ENCODE measurements around the gene DHX57.
A peak's percentile ranks its signal among the peaks of the same experiment; 100 is the strongest.
"Not testable (repeated sequence)": the region's sequence is repeated elsewhere in the genome, so short reads cannot be mapped to it uniquely, and the experiment has no call there.

DHX57 gene

DNA sequence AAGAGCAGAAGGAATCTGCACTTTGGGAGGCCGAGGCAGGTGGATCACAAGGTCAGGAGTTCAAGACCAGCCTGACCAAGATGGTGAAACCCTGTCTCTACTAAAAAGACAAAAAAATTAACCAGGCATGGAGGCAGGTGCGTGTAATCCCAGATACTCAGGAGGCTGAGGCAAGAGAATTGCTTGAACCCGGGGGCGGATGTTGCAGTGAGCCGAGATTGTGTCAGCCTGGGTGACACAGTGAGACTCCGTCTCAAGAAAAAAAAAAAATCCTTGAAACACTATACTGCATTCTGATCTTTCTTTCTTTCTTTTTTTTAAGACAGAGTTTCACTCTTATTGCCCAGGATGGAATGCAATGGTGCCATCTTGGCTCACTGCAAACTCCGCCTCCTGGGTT lies 80.7 kb downstream of the DHX57 start:
- FAIRE-seq: not testable (repeated sequence)

DNA sequence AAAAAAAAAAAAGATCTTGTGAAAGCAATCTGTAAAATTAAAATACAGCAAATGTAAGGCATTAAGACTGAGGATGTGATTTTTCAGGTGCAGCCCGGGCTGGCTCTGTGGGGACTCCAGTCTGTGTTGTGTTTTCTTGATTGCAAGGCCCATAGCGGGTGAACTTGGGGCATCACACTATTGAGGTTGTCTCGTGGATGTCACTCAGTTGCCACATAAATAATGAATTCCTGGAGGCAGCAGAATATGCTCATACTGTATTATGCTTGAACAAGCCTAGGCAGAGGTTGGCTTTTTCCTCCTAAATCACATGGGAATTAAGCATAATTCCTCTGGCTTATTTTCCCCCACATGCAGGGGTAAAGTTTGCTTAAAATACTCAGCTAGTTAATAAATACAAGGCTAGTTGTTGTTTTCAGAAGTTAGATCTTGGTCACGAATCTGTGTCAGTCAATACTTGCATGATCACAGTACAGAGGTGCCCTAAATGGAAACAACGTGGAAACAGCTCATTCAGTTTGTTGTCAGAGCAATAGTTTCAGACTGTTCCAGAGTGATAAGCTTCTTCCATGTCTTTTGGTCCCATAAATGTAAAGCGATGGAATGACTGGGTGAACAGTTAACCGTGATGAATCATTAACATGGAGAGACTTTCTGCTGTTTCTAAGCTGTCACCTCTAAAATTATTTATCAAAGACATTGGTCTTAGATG lies 81.3 kb downstream of the DHX57 start:
- no peak for FAIRE-seq

DNA sequence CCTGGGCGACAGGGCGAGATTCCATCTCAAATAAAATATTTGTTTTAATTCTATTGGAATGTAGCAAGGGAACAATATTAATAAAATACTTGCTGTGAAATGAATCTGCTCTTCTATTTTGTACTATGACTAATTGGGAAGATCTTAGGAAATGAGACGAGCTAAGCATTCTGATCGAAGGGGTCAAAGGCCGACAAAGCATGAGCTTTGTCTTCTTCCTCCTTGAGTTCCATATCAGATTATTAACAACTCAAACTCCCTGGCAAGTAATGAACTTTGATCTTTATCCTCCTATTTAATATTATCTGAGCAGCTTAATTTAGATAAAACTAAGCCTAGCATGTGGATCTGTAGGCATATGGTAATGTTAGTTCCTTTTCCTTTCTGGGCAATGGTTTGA lies 82.2 kb downstream of the DHX57 start:
- FAIRE-seq: no peak

DNA sequence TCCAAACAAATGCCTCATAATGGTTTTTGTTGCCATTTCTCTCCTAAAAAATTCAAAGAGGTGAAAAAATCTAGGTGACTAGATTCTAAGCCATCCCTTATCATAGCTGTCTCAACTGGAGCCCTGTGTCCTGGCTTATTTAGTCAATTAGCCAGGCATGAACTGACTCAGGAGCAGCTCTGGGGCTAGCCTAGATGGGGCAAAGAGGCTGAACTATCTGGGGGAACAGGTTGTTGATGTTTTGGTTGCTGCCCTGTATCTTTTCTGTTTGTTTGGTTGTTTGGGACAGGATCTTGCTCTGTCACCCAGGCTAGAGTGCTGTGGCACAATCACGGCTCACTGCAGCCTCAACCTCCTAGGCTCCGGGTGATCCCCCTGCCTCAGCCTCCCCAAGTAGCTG lies 83.0 kb downstream of the DHX57 start:
- FAIRE-seq: no peak

DNA sequence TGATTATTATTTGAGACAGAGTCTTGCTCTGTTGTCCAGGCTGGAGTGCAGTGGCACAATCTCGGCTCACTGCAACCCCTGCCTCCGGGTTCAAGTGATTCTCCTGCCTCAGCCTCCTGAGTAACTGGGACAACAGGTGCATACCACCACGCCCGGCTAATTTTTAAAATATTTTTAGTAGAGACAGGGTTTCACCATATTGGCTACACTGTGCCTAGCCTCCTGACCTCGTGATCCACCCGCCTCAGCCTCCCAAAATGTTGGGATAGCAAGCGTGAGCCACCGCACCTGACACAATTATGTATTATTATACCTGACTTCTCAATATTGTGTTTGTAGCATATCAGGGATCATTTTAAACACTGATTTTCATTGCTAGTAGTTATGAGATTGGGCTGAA lies 83.4 kb downstream of the DHX57 start:
- not testable (repeated sequence) for FAIRE-seq

DNA sequence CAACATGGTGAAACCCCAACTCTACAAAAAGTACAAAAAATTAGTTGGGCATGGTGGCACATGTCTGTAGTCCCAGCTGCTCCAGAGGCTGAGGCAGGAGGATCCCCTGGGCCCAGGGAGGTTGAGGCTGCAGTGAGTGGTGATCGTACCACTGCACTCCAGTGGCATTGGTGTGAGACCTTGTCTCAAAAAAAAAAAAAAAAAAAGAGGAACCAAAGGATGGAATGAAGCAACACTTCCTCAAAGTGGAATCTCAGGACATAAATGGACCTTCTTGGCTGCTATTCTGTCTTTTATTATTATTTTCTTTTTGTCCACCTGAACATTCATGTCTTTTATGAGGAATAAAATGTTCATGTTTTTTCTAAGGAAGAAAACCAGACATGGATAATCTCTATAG lies 84.0 kb downstream of the DHX57 start:
- FAIRE-seq: no peak

DNA sequence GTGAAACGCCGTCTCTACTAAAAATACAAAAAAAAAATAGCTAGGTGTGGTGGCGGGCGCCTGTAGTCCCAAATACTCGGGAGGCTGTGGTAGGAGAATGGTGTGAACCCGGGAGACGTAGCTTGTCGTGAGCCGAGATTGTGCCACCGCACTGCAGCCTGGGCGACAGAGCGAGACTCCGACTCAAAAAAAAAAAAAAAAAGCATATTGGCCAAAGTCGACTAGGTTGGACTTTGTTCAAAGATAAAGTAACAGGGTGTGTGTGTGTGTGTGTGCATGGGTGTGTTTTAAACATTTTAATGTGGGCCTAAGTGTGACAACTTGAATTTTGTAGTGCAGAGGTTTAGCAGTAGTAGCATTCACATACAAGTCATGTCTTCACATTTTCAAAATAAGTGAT lies 86.0 kb downstream of the DHX57 start:
- no peak for FAIRE-seq

DNA sequence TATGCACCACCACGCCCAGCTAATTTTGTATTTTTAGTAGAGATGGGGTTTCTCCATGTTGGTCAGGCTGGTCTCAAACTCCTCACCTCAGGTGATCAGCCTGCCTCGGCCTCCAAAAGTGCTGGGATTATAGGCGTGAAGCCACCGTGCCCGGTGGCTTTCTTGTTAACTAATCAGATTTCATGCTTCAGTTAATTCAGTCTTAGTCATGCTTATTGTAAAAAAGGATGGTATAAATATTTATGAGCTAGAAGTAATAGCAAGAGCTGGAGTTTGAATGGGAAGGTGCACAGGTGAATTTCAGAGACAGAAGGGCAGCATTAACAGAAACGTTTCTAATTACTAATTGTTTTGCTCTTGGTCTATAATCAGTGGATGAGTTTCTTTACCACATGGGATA lies 87.4 kb downstream of the DHX57 start:
- no peak for FAIRE-seq

DNA sequence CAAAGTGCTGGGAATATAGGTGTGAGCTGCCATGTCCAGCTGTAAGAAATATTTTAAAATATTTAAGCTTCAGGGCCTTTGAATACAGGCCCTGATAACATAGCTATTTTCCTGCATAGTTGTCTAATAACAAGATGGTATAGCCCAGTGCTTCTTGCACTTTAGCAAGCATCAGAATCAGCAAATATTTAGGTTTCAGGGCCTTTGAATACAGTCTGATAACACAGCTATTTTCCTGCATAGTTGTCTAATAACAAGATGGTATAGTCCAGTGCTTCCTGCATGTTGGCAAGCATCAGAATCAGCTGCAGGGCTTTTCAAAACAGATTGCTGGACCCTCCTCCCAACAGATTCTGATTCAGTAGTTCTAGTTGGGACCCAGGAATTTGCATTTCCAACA lies 92.1 kb downstream of the DHX57 start:
- FAIRE-seq: no peak

DNA sequence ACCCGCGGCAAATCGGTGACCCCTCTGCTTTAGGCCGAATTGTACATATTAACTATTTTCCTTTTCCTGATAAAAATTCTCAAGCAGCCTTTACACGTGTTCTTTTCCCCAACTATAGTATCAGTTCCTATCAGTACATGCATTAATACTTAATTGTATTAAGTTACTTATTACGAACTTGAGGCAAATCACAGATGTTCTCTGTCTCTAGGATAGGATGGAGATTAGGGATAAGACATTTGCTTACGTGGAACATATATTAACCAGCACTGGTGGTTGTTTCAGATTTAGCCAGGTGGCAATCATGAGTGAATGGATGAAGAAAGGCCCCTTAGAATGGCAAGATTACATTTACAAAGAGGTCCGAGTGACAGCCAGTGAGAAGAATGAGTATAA lies 97.0 kb downstream of the DHX57 start:
- FAIRE-seq: no peak

DNA sequence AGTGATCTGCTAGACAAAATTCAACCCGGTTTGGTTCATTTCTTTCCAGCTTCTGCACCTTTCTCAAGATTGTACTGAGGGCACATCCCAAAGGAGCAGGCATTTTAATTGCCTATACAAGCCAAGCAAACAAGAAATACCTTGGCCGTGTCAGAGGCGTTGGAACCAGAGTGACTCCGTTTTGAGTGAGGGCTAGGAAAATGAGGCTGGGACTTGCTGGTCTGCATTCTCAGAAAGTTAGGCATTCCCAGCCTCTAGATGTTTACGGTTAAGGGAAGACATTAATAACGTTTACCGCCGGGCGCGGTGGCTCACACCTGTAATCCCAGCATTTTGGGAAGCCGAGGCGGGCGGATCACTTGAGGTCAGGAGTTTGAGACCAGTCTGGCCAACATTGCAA lies 99.2 kb downstream of the DHX57 start:
- FAIRE-seq: no peak

DNA sequence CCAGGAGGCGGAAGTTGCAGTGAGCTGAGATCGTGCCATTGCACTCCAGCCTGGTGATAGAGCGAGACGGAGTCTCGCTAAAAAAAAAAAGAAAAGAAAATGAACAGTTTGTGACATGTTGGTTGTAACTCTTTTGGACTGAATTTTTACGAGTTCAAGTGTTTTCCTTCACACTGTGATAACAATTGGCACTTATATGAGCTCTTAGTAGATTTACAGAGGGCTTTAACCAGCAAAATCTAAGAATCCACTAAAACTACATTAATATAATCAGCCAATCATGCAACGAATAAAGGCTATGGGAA lies 99.9 kb downstream of the DHX57 start:
- no peak for FAIRE-seq

DNA sequence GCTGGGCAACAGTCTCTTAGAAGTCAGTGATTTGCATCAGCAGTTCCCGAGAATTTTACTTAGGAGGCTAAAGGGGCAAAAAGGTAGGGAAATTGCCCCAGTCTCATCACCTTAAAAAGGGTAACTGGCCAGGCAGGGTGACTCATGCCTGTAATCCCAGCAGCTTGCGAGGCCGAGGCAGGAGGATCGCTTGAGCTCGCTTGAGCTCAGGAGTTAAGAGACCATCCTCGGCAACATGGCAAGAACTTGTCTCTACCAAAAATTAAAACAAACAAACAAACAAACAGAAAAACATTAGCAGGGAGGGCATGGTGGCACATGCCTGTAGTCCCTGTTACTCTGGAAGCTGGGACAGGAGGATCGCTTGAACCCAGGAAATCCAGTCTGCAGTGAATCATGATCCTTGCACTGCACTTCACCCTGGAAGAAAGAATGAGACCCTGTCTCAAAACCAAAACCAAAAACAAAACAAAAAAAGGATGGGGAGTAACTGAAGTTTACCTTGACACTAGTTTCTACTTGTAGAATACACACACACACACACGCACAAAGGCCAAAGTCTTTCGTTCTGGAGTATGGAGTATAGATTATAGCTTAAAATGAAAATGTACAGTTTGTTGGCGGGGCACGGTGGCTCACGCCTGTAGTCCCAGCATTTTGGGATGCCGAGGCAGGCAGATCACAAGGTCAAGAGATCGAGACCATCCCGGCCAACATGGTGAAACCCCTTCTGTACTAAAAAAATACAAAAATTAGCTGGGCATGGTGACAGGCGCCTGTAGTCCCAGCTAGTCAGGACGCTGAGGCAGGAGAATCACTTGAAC lies 100.4 kb downstream of the DHX57 start:
- FAIRE-seq: no peak

DNA sequence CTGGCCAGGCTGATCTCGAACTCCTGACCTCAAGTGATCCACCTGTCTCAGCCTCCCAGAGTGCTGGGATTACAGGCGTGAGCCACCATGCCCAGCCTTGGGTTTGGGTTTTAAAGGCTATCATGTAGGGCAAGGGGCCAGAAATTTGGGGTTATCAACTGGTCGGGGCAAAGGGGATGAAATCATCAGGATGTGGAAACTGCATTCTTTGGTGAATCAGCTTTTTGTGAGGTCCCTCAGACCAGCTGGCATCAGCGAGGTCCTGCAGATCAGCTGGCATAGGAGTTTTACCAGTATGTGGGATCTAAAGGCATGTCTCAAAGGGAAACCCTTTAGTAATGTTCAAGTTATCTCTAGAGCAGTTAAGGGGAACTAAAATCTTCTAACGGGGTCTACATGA lies 104.1 kb downstream of the DHX57 start:
- no peak for FAIRE-seq

DNA sequence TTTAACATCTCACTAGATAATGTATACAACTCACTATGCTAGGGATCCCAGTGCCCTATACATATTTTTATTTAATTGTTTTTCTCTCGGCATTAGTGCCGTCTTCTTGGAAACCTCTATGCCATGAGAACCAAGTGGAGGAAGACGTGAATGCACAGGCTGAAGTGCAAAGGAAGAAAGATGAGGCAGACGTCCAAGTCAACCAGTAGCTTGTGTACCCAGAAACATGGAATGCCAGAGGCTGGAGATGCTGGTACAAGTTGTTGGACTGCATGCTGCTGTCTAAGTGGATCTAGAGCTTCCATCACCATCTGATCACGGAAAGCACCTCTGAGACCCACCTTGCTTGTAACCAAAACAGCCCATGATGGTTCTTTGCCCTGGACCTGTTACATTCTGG lies 110.2 kb downstream of the DHX57 start:
- no peak for FAIRE-seq

DNA sequence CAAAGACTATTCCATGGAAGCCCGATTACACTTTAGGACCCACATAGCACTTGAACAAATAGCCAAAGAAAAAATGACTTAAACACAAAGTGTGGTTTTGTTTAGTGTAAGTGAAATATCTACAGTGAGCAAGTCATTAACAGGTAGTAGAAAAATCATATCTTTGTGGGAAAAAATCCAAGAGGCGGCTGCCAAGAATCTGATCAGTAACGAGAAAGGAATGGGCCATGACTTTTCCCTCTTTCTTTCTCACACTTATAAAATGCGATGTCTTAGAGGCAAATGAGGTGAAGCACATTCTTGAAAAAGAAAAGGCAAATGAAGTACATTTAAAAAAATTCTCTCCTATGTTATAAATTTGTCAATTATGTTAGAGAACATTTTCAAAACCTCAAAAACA lies 110.6 kb downstream of the DHX57 start:
- FAIRE-seq: no peak

DNA sequence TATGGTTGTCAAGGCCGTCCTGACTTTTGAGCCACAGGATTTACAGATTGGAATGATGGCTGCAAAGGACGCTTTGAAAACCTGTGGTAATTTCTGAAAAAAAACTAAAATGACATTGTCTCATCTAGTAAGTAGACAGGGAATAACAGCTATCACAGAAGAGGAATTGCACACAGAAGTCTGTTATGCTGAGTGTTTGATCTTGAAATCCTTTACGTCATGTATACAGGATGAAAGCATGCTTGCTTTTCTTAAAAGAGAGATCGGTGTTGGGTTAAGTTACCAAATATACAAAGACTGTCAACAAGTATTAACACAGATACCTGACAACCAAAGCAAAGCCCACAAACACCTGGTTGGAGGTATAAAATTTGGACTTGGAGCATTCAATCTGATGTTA lies 112.0 kb downstream of the DHX57 start:
- FAIRE-seq: no peak

DNA sequence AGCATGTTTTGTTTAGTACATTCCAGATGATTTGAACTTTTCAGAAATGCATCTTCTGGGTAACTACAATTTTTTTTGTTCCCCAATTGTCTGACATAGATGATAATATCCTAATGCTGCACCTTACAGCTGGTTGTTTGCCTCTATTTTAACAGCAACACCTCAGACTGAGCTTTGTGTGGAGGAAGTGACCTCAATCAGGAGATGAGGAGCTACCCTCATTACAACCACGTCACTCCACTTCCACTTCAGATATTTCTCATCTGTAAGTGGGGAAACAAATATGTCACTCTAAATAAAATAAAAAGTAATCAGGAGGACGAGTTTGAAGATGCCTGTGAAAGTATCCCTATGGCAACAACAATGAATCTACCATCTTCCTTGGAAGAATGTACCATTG lies 112.5 kb downstream of the DHX57 start:
- FAIRE-seq: no peak

DNA sequence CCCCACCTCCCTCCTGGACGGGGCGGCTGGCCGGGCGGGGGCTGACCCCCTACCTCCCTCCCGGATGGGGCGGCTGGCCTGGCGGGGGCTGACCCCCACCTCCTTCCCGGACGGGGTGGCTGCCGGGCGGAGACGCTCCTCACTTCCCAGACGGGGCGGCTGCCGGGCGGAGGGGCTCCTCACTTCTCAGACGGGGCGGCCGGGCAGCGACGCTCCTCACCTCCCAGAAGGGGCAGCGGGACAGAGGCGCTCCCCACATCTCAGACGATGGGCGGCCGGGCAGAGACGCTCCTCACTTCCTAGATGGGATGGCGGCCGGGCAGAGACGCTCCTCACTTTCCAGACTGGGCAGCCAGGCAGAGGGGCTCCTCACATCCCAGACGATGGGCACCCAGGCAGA lies 119.8 kb downstream of the DHX57 start:
- not testable (repeated sequence) for FAIRE-seq

DNA sequence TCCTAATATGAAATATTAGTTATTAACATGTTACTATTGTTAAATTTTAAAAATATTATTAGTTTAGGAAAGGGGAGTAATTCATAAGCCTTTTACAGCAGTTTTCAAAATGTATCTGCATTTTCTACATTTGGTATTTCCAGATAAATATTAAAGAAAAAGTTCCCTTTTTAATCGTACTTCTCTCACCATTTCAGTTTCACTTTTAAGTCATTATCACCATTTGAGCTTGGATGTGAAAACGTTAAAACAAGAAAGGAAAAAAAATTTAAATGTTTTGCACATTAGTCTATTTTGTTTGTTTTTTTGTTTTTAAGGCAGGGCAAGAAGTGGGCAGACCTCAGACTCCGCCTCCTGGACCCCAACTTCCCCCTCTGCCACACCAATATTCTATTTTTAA lies 121.2 kb downstream of the DHX57 start:
- FAIRE-seq: peak; percentile 69

DNA sequence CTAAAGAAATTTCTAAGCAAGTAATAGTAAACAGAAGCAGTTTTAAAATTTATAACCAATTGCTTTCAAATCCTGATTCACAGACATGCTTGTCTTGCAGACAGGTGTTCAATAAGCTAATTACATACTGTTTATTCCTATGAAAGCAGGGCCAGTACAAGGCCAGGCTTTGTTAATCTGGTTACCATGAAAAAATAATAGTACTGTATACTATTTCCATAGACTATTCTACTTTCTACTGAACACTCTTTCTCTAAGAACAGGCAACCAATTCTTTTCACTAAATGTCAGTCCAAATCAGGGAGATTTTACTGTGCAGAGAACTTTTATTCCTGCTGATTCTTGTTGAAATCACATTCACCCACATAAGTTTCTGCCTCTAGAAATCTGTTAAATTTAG lies 121.7 kb downstream of the DHX57 start:
- no peak for FAIRE-seq

DNA sequence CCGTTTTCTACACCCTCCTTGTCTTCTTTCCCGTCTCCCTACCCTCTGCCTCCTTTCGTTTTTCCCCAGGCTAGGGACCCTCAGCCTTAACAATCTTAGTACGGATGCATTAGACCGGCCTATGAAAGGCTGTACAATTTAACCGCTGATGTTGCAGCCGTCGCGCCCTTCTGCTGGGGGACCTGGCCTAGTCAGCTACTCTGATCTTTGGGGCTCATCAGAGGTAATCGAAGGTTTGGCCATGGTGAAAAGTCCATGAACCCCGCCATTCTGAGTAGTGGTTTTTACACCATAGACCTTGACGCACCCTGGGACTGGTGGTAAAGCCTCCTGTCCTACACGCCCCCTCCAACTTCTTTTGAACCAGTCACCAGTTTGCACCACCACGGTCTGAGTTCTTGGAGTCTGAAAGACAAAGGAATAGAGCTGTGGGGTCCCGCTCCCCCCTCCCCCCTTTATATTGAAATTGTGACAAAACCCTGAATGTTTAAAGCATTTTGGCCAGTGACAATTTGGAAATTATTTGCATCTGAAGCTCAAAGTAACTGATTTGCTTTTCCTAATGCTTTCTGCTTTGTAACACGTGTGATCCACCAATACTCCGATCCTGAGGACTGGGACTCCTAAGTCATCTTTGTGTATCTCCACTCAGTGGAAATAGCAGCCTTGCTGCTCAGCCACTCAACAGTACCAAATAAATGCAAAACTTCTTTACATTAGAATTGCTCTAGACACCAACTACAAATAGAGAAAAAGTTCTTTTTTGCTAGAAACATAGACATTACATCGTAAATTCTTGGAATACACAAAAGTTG lies 123.9 kb downstream of the DHX57 start:
- FAIRE-seq: no peak

DNA sequence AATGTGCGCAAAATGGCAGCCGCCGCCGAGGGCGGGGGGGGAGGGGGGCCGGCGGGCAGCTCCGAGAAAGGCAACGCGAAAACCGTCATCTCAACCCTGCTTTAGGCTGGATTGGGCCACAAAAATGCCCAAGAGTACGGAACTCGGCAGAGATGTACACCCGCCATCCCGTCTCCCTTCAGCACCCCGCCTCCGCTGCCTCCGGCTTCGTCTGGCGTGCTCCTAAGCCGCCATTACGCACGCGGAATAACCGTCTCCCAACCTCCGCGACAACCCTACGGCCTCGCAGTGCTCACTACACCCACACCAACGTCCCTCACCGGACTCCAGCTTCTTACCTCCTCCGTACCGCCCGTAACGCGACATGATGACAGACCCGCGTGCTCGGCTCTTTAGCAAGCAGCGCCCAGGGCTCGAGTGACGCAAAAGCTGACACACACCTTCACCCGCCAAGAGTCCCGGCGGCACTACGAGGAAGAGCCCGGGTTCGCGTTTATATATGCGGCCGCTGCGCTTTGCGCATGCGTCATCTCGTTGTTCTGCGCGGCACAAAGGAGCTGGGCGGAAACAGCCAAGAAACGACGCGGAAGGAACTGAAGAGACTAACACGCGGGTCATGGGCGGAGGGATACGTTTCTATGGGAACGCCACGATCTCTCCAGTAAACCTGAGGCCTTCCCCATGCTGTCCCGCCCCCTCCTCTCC lies 124.7 kb downstream of the DHX57 start, which contains the start of gene SRSF7:
Gene SRSF7, minus strand, starts transcription at position 471 of the 705 bp plus-strand sequence. Its CDS starts 105 bp downstream, at position 366.
- FAIRE-seq: peak; percentile 98

Measured in G401.6 (cell line).